Neural cell (in vitro differentiated cells): ENCODE data around the gene TCF4. TPM values are rescaled to one million over a fixed set of nuclear protein-coding genes. Genes with fewer than 3 reads are reported as not detected.

ENCODE experiments used
- H2AFZ ChIP-seq: fragments of 200-600, 300-800 bp; sonication (generic), shearing (Covaris generic); 2 replicates; pipeline ENCODE4 v1.6.0; 2014; ENCODE audit warnings: low read depth, mild to moderate bottlenecking, antibody characterized with exemption, low read length, moderate library complexity
- H3F3A ChIP-seq: fragments of 200-600 bp; shearing (Covaris generic); 2 replicates; pipeline ENCODE4 v1.6.1; 2016; ENCODE audit warnings: mild to moderate bottlenecking, moderate library complexity, mixed read lengths, antibody characterized with exemption, low read length; ENCODE audit not compliant: insufficient read depth, poor library complexity, severe bottlenecking
- H3K27ac ChIP-seq: fragments of 200-600, 300-800 bp; sonication (generic), shearing (Covaris generic); 2 replicates; pipeline ENCODE4 v1.5.1; 2014; ENCODE audit warnings: mild to moderate bottlenecking, low read length, moderate library complexity
- H3K27me3 ChIP-seq: fragments of 300-800, 200-600 bp; sonication (generic), shearing (Covaris generic); 2 replicates; pipeline ENCODE4 v1.6.0; 2014; ENCODE audit warnings: mild to moderate bottlenecking, low read depth, low read length, moderate library complexity; ENCODE audit not compliant: insufficient read depth
- H3K36me3 ChIP-seq: fragments of 300-800, 200-600 bp; sonication (generic), shearing (Covaris generic); 2 replicates; pipeline ENCODE4 v1.5.1; 2014; ENCODE audit warnings: mild to moderate bottlenecking, antibody characterized with exemption, low read length, moderate library complexity; ENCODE audit not compliant: insufficient read depth
- H3K4me2 ChIP-seq: fragments of 300-800, 200-600 bp; sonication (generic), shearing (Covaris generic); 2 replicates; pipeline ENCODE4 v1.6.0; 2014; ENCODE audit warnings: mild to moderate bottlenecking, low read length
- H3K4me3 ChIP-seq: fragments of 300-800, 200-600 bp; sonication (generic), shearing (Covaris generic); 2 replicates; pipeline ENCODE4 v1.5.1; 2014; ENCODE audit warnings: mild to moderate bottlenecking, low read length, moderate library complexity
- H3K79me2 ChIP-seq: fragments of 200-600 bp; shearing (Covaris generic); replicated peaks from 2 replicates; pipeline ENCODE4 v1.6.0; 2014; ENCODE audit warnings: mild to moderate bottlenecking, low read length, moderate library complexity; ENCODE audit not compliant: insufficient read depth
- H3K9ac ChIP-seq: fragments of 300-800, 200-600 bp; sonication (generic), shearing (Covaris generic); 2 replicates; pipeline ENCODE4 v1.6.1; 2016; ENCODE audit warnings: mild to moderate bottlenecking, low read length, mixed read lengths
- H3K9me2 ChIP-seq: fragments of 200-600 bp; shearing (Covaris generic); 2 replicates; pipeline ENCODE4 v1.6.1; 2016; ENCODE audit warnings: mild to moderate bottlenecking, low read length, mixed read lengths; ENCODE audit not compliant: insufficient read depth
- H3K9me3 ChIP-seq: fragments of 200-600, 300-800 bp; sonication (generic), shearing (Covaris generic); 2 replicates; pipeline ENCODE4 v1.6.1; 2016; ENCODE audit warnings: mild to moderate bottlenecking, mixed run types, low read length, moderate library complexity, mixed read lengths
- H4K20me1 ChIP-seq: fragments of 200-600 bp; shearing (Covaris generic); 2 replicates; pipeline ENCODE4 v1.6.1; 2016; ENCODE audit warnings: mild to moderate bottlenecking, mixed run types; ENCODE audit not compliant: insufficient read depth
- EP300 ChIP-seq: fragments of 450-650 bp; conservative IDR thresholded peaks from 2 replicates; pipeline ENCODE4 v1.6.1; 2014; ENCODE audit warnings: antibody characterized with exemption, mild to moderate bottlenecking, moderate library complexity; ENCODE audit not compliant: poor library complexity, severe bottlenecking
- EZH2 ChIP-seq: fragments of 200-600, 300-800 bp; shearing (Covaris generic), sonication (generic); IDR thresholded peaks from 2 replicates; pipeline ENCODE4 v1.6.1; 2014; ENCODE audit warnings: antibody characterized with exemption, low read length, borderline replicate concordance, mild to moderate bottlenecking; ENCODE audit not compliant: insufficient read depth, poor library complexity, severe bottlenecking
- MXI1 ChIP-seq: fragments of 450-650 bp; conservative IDR thresholded peaks from 2 replicates; pipeline ENCODE4 v1.6.1; 2014; ENCODE audit warnings: antibody characterized with exemption, mild to moderate bottlenecking; ENCODE audit not compliant: poor library complexity, severe bottlenecking
- POLR2AphosphoS5 ChIP-seq: IDR thresholded peaks from 2 replicates; pipeline ENCODE4 v1.6.1; 2012
- RAD21 ChIP-seq: fragments of 450-650 bp; conservative IDR thresholded peaks from 2 replicates; pipeline ENCODE4 v1.6.1; 2014; ENCODE audit warnings: antibody characterized with exemption, mild to moderate bottlenecking, moderate library complexity
- REST ChIP-seq: IDR thresholded peaks from 2 replicates; pipeline ENCODE4 v1.6.1; 2012; ENCODE audit warnings: borderline replicate concordance
- SMC3 ChIP-seq: fragments of 450-650 bp; conservative IDR thresholded peaks from 2 replicates; pipeline ENCODE4 v1.6.1; 2014; ENCODE audit warnings: antibody characterized with exemption, mild to moderate bottlenecking, moderate library complexity; ENCODE audit not compliant: poor library complexity
- TAF1 ChIP-seq: IDR thresholded peaks from 2 replicates; pipeline ENCODE4 v1.6.1; 2012; ENCODE audit warnings: low read depth
- polyA plus RNA-seq: library from polyadenylated mRNA; depleted of rRNA; stranded (reverse); fragments of >200 nt; gene quantifications from 2 replicates; pipeline ENCODE4 v1.2.3, GENCODE V29; 2014
- TF ChIP-seq, protein P1 (sequence below): fragments of 450-650 bp; IDR thresholded peaks from 2 replicates; pipeline ENCODE4 v1.5.1; 2014; ENCODE audit warnings: antibody characterized with exemption, mild to moderate bottlenecking, moderate library complexity; ENCODE audit not compliant: poor library complexity, severe bottlenecking

The TCF4 gene
- polyA plus RNA-seq, 1 donor from 2014 or later = 7.0 TPM

- H3K9ac ChIP-seq = no peak overlapping the region
- no peaks in the 10 kb centered on the region for H3K36me3 ChIP-seq
- no peaks in the 10 kb centered on the region for H3F3A ChIP-seq
- H3K79me2 ChIP-seq = peaks cover under 1% of the 10 kb centered on the region
- H3K27me3 ChIP-seq = no peaks in the 10 kb centered on the region
- H4K20me1 ChIP-seq = no peaks in the 10 kb centered on the region
- TF ChIP-seq MXI1 (no peak), REST (no peak), RAD21 (no peak), EP300 (no peak), TAF1 (no peak), SMC3 (no peak), EZH2 (no peak)
- TF ChIP-seq, protein P1, sequence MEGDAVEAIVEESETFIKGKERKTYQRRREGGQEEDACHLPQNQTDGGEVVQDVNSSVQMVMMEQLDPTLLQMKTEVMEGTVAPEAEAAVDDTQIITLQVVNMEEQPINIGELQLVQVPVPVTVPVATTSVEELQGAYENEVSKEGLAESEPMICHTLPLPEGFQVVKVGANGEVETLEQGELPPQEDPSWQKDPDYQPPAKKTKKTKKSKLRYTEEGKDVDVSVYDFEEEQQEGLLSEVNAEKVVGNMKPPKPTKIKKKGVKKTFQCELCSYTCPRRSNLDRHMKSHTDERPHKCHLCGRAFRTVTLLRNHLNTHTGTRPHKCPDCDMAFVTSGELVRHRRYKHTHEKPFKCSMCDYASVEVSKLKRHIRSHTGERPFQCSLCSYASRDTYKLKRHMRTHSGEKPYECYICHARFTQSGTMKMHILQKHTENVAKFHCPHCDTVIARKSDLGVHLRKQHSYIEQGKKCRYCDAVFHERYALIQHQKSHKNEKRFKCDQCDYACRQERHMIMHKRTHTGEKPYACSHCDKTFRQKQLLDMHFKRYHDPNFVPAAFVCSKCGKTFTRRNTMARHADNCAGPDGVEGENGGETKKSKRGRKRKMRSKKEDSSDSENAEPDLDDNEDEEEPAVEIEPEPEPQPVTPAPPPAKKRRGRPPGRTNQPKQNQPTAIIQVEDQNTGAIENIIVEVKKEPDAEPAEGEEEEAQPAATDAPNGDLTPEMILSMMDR = no peak
- no peak overlapping the region for H3K4me3 ChIP-seq
- no peaks in the 10 kb centered on the region for H3K9me3 ChIP-seq
- H2AFZ ChIP-seq = no peak overlapping the region
- H3K9me2 ChIP-seq = no peaks in the 10 kb centered on the region
- H3K4me2 ChIP-seq = no peak overlapping the region
- no peak overlapping the region for H3K27ac ChIP-seq
Measured at GRCh38 chr18:55401638-55402191, 186.3 kb downstream of the TCF4 start.

GRCh38 chr18:55400590-55401541 lies 187.1 kb downstream of the TCF4 start:
- Histone ChIP-seq H3K36me3 (no peaks in the 10 kb centered on the region), H3K79me2 (peaks cover 2% of the 10 kb centered on the region), H3K9ac (no peak overlapping the region), H4K20me1 (no peaks in the 10 kb centered on the region), H3K27ac (no peak overlapping the region), H3K27me3 (no peaks in the 10 kb centered on the region), H3K4me2 (no peak overlapping the region), H3K4me3 (no peak overlapping the region), H3F3A (no peaks in the 10 kb centered on the region), H3K9me3 (no peaks in the 10 kb centered on the region), H3K9me2 (no peaks in the 10 kb centered on the region), H2AFZ (no peak overlapping the region)
- TF ChIP-seq RAD21 (no peak), REST (no peak), POLR2AphosphoS5 (no peak), EZH2 (no peak), MXI1 (no peak)
- TF ChIP-seq, protein P1 = no peak
